ENCODE results near the gene ARID2.

Gene ARID2

DNA sequence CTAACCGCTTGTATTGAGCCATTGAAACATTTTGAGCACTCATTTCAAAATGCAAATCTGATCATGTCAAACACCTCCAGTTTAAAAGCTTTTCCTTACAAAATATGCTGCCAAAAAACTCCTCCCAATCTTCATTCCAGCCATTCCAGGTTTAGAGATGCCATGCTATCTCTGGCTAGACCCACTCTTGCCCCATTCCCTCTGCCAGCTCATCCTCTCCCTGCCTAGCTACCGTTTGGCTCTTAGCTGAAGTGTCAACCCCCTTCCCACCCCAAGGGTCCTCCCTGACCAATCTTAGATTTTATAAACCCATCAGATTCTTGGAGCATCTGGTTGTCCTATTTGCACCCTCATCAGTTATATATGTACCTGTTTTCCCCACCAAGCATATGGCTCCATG, 185.9 kb downstream of the ARID2 start:
- CTCF ChIA-PET = interaction anchor here (1.4 kb wide), 1 partner anchor 9 kb away, joined by 4 read pairs; no protein-coding TSS in a partner anchor
- no peak overlapping the region for H3K4me3 Mint-ChIP-seq
- DNase-seq = no peak
- H3K27ac Mint-ChIP-seq = no peak overlapping the region
- H3K27me3 Mint-ChIP-seq = no peaks in the 10 kb centered on the region
- no peaks in the 10 kb centered on the region for H3K4me1 Mint-ChIP-seq
- H3K9me3 Mint-ChIP-seq = no peaks in the 10 kb centered on the region
- H3K36me3 Mint-ChIP-seq = peaks cover 18% of the 10 kb centered on the region

DNA sequence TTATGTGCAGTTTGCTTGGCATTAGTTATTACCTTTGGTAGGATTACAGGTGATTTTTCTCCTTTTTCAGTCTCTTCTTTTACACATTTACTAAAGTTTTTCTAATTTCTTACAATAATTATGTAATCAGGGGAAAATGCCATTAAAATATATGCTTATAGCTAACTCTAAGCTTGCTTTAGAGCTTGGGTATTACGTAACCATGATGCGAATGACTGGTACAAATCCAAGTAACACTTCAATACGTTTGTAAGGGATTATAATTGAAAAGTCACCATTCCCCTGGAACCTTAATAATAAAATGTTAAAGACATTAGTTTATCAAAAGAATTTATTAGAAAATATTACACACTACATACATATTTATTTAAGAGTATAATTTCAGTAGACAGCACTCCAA, 189.3 kb downstream of the ARID2 start:
- CTCF ChIA-PET = no interaction called here
- Mint-ChIP-seq H3K27me3 (no peaks in the 10 kb centered on the region), H3K9me3 (no peaks in the 10 kb centered on the region), H3K4me3 (no peak overlapping the region), H3K36me3 (peaks cover 35% of the 10 kb centered on the region), H3K4me1 (no peaks in the 10 kb centered on the region), H3K27ac (no peak overlapping the region)
- DNase-seq = no peak

GRCh38 chr12:45928309-45928708, 198.8 kb downstream of the ARID2 start:
- H3K4me1 Mint-ChIP-seq = peaks cover 7% of the 10 kb centered on the region
- DNase-seq = no peak

GRCh38 chr12:45930369-45930768, 200.9 kb downstream of the ARID2 start:
- Mint-ChIP-seq H3K27me3 (no peaks in the 10 kb centered on the region), H3K9me3 (no peaks in the 10 kb centered on the region), H3K36me3 (peaks cover 47% of the 10 kb centered on the region), H3K27ac (no peak overlapping the region), H3K4me3 (no peak overlapping the region), H3K4me1 (peaks cover 7% of the 10 kb centered on the region)
- no peak for DNase-seq
- CTCF ChIA-PET = no interaction called here

More at GRCh38 chr12:45928309-45928708, 198.8 kb downstream of the ARID2 start:
- H3K27ac Mint-ChIP-seq = no peak overlapping the region
- H3K36me3 Mint-ChIP-seq = peaks cover 58% of the 10 kb centered on the region
- H3K4me3 Mint-ChIP-seq = no peak overlapping the region
- no peaks in the 10 kb centered on the region for H3K27me3 Mint-ChIP-seq
- CTCF ChIA-PET = no interaction called here
- H3K9me3 Mint-ChIP-seq = no peaks in the 10 kb centered on the region

DNA sequence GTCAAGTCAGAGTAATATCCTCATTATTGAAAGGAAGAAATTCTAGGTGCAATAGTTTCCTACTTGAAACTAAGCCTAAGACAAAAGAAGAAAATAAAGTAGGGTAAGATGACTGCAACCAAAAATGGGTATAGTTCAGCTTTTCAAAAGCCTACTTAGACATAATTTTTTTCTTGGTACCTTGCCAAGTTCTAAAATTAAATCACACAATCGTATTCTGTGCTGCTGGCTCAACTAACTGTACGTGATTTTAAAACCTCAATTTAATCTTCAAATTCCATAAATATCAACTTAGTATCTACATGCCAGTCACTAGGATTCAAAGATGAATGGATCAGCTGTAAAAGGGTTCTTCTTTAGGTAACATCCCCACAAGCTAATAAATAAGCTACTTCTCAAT, 204.0 kb downstream of the ARID2 start:
- Mint-ChIP-seq H3K27ac (no peak overlapping the region), H3K36me3 (peaks cover 28% of the 10 kb centered on the region), H3K4me3 (no peak overlapping the region), H3K27me3 (no peaks in the 10 kb centered on the region), H3K4me1 (peaks cover 1% of the 10 kb centered on the region), H3K9me3 (no peaks in the 10 kb centered on the region)
- CTCF ChIA-PET = interaction anchor here (1.3 to 1.4 kb wide), 2 partner anchors 58 to 390 kb away, joined by 3 to 4 read pairs; no protein-coding TSS in a partner anchor
- DNase-seq = no peak

GRCh38 chr12:45934956-45935355, 205.4 kb downstream of the ARID2 start:
- no peaks in the 10 kb centered on the region for H3K9me3 Mint-ChIP-seq
- H3K4me3 Mint-ChIP-seq = no peak overlapping the region
- CTCF ChIA-PET = no interaction called here
- DNase-seq = no peak
- H3K27me3 Mint-ChIP-seq = no peaks in the 10 kb centered on the region
- no peaks in the 10 kb centered on the region for H3K4me1 Mint-ChIP-seq
- peaks cover 27% of the 10 kb centered on the region for H3K36me3 Mint-ChIP-seq
- no peak overlapping the region for H3K27ac Mint-ChIP-seq

DNA sequence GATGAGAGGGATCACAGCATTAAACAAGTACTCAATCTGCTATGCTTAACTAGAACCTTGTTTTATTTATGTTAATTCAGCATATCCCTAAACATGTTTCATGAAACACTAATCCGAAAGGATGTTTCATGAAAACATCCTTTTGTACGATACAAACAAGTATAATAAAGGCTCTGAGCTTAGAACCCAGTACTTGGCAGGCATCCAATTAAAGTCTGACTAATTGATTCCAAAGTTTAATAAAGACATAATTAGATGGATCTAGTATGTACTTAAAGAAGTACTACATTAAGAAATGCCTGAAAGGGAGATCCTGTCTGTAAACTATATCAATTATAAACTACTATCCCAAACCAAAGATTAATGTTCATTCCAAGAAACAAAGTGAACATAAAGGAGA, 209.1 kb downstream of the ARID2 start:
- Mint-ChIP-seq H3K4me1 (no peaks in the 10 kb centered on the region), H3K27me3 (no peaks in the 10 kb centered on the region), H3K27ac (no peak overlapping the region), H3K4me3 (no peak overlapping the region), H3K9me3 (no peaks in the 10 kb centered on the region), H3K36me3 (peaks cover 41% of the 10 kb centered on the region)
- DNase-seq = no peak
- CTCF ChIA-PET = no interaction called here

DNA sequence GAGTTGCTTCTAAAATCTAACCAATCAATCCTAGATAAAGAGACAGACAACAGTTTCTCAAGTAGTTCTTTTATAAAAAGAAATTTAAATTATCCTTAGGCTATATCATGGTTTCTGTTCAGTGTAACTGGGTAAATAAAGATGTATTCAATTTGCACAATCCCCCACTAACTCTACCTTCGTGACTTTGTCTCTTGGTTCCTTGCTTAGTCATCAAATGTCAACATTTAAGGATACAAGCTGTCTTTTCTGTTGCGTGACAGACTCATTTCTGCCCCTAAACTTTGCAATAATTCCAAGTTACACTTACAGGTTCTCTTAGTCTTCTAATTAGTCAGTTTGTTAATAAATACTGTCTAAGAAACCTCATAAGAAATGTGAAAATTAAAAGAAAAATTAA, 210.3 kb downstream of the ARID2 start:
- no peak overlapping the region for H3K4me3 Mint-ChIP-seq
- H3K9me3 Mint-ChIP-seq = no peaks in the 10 kb centered on the region
- no peak overlapping the region for H3K27ac Mint-ChIP-seq
- H3K36me3 Mint-ChIP-seq = peaks cover 51% of the 10 kb centered on the region
- no peaks in the 10 kb centered on the region for H3K27me3 Mint-ChIP-seq
- CTCF ChIA-PET = no interaction called here
- no peak for DNase-seq
- H3K4me1 Mint-ChIP-seq = no peaks in the 10 kb centered on the region

DNA sequence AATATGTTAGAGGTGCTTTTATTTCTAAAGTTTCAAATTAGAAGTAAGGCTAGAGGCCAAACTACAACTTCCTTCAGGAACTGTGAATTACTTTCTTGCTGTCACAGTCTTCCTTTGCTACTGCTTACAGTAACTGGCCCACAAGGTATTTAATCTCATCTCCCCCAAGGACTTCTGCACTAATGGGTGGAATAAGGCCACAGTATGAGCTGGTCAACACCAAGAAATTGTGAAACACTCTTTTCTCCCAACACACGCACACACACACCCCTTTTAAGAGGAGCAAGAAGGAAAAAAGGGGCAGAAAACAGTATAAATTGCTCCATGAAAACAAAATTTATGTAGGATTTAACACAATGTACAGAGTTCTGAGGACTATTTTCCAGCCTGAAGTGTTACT, 215.3 kb downstream of the ARID2 start:
- Mint-ChIP-seq H3K36me3 (peaks cover 69% of the 10 kb centered on the region), H3K27me3 (no peaks in the 10 kb centered on the region), H3K4me1 (no peaks in the 10 kb centered on the region), H3K9me3 (no peaks in the 10 kb centered on the region), H3K27ac (no peak overlapping the region), H3K4me3 (no peak overlapping the region)
- CTCF ChIA-PET = no interaction called here
- no peak for DNase-seq

GRCh38 chr12:45946435-45946834, 216.9 kb downstream of the ARID2 start:
- Mint-ChIP-seq H3K27me3 (no peaks in the 10 kb centered on the region), H3K4me1 (no peaks in the 10 kb centered on the region), H3K27ac (no peak overlapping the region), H3K36me3 (peaks cover 64% of the 10 kb centered on the region), H3K4me3 (no peak overlapping the region), H3K9me3 (no peaks in the 10 kb centered on the region)
- CTCF ChIA-PET = interaction anchor here (0.8 kb wide), 1 partner anchor 402 kb away, joined by 4 read pairs; no protein-coding TSS in a partner anchor
- no peak for DNase-seq

DNA sequence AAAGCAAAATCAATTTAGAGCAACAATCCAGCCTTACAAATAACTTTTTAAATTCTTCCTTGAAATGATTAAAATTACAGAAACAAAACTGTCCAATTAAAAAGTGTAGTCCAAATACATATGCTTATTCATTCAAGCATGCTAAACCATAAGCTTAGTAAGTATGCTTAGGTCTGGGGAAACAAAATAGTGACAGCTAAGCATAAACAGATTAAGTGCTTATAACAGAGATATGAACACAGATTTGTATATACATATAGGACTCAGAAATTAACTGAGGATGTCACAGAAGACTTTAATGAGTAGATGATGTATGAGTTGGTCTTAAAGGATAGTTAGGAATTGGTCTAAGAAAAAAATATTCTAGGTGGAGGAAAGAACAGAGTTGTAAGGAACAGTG, 219.0 kb downstream of the ARID2 start:
- CTCF ChIA-PET = no interaction called here
- peaks cover 46% of the 10 kb centered on the region for H3K36me3 Mint-ChIP-seq
- H3K4me3 Mint-ChIP-seq = no peak overlapping the region
- no peaks in the 10 kb centered on the region for H3K4me1 Mint-ChIP-seq
- peak overlapping the region; percentile 9 for H3K27ac Mint-ChIP-seq
- H3K9me3 Mint-ChIP-seq = no peaks in the 10 kb centered on the region
- H3K27me3 Mint-ChIP-seq = no peaks in the 10 kb centered on the region
- DNase-seq = no peak
